Ovary (tissue), 3 donors: ENCODE measurements around the gene HOOK2.

Experiments used
- EP300 ChIP-seq: sonication (generic); formaldehyde crosslinking; IDR thresholded peaks from one replicate; pipeline ENCODE4 v1.6.1; 2017; ENCODE audit warnings: antibody characterized with exemption
- POLR2A ChIP-seq: fragments of 450-650 bp; IDR thresholded peaks from one replicate; pipeline ENCODE4 v1.6.1; 2017; ENCODE audit warnings: antibody characterized with exemption, mild to moderate bottlenecking, moderate library complexity
- TF ChIP-seq, protein P1 (sequence below), 3 donors: fragments of 450-650 bp in 2 of 3; fragments of 200-600 bp in 1 of 3; IDR thresholded peaks; one replicate each; pipeline versions ENCODE4 v1.5.1 to v1.8.0; 2016 to 2022; ENCODE audit warnings: antibody characterized with exemption in 3 of 3, mild to moderate bottlenecking in 1 of 3
- donor health status: DM: no; HTN: no; CAD: no.

DNA sequence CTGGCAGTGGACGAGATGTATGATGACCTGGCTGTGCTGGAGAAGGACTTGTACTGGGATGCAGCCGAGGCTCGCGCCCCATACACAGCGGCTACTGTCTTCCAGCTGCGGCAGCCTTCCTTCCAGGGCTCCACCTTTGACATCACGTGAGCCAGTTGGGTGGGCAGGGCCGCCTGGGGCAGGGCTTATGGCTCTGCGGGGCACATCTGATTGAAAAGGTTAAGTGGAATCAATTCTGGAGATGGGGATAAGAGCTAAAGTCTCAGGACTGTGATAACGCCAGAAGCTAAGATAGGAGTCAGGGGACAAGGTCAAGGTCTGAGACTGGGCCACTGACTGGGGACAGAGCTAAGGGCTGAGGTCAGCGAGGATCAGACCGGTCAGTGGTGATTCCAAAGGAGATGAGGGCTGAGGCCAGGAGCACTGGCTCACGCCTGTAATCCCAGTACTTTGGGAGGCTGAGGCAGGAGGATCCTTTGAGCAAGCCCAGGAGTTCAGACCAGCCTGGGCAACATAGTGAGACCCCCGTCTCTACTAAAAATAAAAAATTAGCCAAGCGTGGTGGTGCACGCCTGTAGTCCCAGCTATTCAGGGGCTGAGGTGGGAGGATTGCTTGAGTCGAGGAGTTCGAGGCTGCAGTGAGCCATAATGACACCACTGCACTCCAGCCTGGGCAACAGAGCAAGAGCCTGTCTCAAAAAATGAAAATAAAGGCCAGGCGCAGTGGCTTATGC, 19.0 kb downstream of the HOOK2 start:
- TF ChIP-seq, protein P1, sequence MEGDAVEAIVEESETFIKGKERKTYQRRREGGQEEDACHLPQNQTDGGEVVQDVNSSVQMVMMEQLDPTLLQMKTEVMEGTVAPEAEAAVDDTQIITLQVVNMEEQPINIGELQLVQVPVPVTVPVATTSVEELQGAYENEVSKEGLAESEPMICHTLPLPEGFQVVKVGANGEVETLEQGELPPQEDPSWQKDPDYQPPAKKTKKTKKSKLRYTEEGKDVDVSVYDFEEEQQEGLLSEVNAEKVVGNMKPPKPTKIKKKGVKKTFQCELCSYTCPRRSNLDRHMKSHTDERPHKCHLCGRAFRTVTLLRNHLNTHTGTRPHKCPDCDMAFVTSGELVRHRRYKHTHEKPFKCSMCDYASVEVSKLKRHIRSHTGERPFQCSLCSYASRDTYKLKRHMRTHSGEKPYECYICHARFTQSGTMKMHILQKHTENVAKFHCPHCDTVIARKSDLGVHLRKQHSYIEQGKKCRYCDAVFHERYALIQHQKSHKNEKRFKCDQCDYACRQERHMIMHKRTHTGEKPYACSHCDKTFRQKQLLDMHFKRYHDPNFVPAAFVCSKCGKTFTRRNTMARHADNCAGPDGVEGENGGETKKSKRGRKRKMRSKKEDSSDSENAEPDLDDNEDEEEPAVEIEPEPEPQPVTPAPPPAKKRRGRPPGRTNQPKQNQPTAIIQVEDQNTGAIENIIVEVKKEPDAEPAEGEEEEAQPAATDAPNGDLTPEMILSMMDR (IDR thresholded peaks at IDR 0.05), result no peak
- TF ChIP-seq POLR2A (no peak), EP300 (no peak)
